ENCODE data around the gene SPOCD1.

DNA sequence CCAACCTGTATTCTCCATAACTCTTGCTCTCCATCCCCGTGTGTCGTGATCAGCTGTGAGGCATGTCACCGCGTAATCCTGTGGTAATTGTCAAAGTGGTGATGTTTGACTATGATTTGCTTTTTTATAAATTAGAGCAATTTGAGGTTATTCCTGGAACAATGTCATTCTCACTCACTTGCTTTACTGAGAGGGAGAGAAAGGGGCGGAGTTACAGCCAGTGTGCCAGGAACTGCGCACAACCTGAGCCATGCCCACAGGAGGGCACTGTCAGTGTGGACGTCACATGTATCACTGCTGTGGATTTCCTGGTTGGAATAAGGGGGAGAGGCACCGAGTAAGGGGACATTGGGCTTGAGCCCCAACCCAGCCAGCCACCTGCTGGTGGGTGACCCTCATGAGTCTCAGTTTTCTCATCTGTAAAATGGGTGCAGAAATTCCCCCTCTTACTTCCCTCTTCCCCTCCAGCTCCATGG lies 58.6 kb downstream of the SPOCD1 start:
- TF ChIP-seq, protein P1, sequence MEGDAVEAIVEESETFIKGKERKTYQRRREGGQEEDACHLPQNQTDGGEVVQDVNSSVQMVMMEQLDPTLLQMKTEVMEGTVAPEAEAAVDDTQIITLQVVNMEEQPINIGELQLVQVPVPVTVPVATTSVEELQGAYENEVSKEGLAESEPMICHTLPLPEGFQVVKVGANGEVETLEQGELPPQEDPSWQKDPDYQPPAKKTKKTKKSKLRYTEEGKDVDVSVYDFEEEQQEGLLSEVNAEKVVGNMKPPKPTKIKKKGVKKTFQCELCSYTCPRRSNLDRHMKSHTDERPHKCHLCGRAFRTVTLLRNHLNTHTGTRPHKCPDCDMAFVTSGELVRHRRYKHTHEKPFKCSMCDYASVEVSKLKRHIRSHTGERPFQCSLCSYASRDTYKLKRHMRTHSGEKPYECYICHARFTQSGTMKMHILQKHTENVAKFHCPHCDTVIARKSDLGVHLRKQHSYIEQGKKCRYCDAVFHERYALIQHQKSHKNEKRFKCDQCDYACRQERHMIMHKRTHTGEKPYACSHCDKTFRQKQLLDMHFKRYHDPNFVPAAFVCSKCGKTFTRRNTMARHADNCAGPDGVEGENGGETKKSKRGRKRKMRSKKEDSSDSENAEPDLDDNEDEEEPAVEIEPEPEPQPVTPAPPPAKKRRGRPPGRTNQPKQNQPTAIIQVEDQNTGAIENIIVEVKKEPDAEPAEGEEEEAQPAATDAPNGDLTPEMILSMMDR (IDR thresholded peaks at IDR 0.05) = no peak
- no peak for TF ChIP-seq POLR2A (IDR thresholded peaks at IDR 0.05)
- no peak for TF ChIP-seq POLR2AphosphoS5 (IDR thresholded peaks at IDR 0.05)

All from prostate gland (tissue), 2 donors.